Measurements from ENCODE around the gene MYO1D.

Gene MYO1D

GRCh38 chr17:32609085-32609484 is 267.8 kb downstream of the MYO1D start:
- peaks cover 5% of the 10 kb centered on the region for H3K4me1 Mint-ChIP-seq (ENCODE audit: low read depth)
- H3K36me3 Mint-ChIP-seq (ENCODE audit: low read depth): no peaks in the 10 kb centered on the region
- H3K9me3 Mint-ChIP-seq: no peaks in the 10 kb centered on the region
- peaks cover 13% of the 10 kb centered on the region for H3K27me3 Mint-ChIP-seq (ENCODE audit: low read depth)
- no peak overlapping the region for H3K27ac Mint-ChIP-seq
- H3K4me3 Mint-ChIP-seq: no peak overlapping the region

GRCh38 chr17:32608267-32608666 is 268.7 kb downstream of the MYO1D start:
- Mint-ChIP-seq H3K27me3 (ENCODE audit: low read depth) (peaks cover 14% of the 10 kb centered on the region), H3K4me3 (no peak overlapping the region), H3K36me3 (ENCODE audit: low read depth) (no peaks in the 10 kb centered on the region), H3K9me3 (no peaks in the 10 kb centered on the region), H3K27ac (no peak overlapping the region), H3K4me1 (ENCODE audit: low read depth) (peaks cover 5% of the 10 kb centered on the region)

GRCh38 chr17:32604966-32605365 is 272.0 kb downstream of the MYO1D start:
- H3K27ac Mint-ChIP-seq: no peak overlapping the region
- H3K4me3 Mint-ChIP-seq: no peak overlapping the region
- no peaks in the 10 kb centered on the region for H3K36me3 Mint-ChIP-seq (ENCODE audit: low read depth)
- peaks cover 5% of the 10 kb centered on the region for H3K4me1 Mint-ChIP-seq (ENCODE audit: low read depth)
- H3K27me3 Mint-ChIP-seq (ENCODE audit: low read depth): peaks cover 17% of the 10 kb centered on the region
- H3K9me3 Mint-ChIP-seq: no peaks in the 10 kb centered on the region

- H3K27ac Mint-ChIP-seq: no peak overlapping the region
- no peaks in the 10 kb centered on the region for H3K9me3 Mint-ChIP-seq
- H3K27me3 Mint-ChIP-seq (ENCODE audit: low read depth): peaks cover 10% of the 10 kb centered on the region
- H3K36me3 Mint-ChIP-seq (ENCODE audit: low read depth): no peaks in the 10 kb centered on the region
- H3K4me3 Mint-ChIP-seq: no peak overlapping the region
- no peaks in the 10 kb centered on the region for H3K4me1 Mint-ChIP-seq (ENCODE audit: low read depth)
Observed at GRCh38 chr17:32602396-32602795, 274.5 kb downstream of the MYO1D start.

- H3K4me3 Mint-ChIP-seq: no peak overlapping the region
- no peaks in the 10 kb centered on the region for H3K9me3 Mint-ChIP-seq
- peaks cover 9% of the 10 kb centered on the region for H3K27me3 Mint-ChIP-seq (ENCODE audit: low read depth)
- no peaks in the 10 kb centered on the region for H3K36me3 Mint-ChIP-seq (ENCODE audit: low read depth)
- no peak overlapping the region for H3K27ac Mint-ChIP-seq
- H3K4me1 Mint-ChIP-seq (ENCODE audit: low read depth): no peaks in the 10 kb centered on the region
Observed at GRCh38 chr17:32601866-32602265, 275.1 kb downstream of the MYO1D start.

GRCh38 chr17:32596628-32597027 is 280.3 kb downstream of the MYO1D start:
- Mint-ChIP-seq H3K36me3 (ENCODE audit: low read depth) (no peaks in the 10 kb centered on the region), H3K9me3 (no peaks in the 10 kb centered on the region), H3K4me3 (no peak overlapping the region), H3K4me1 (ENCODE audit: low read depth) (peaks cover 2% of the 10 kb centered on the region), H3K27ac (no peak overlapping the region), H3K27me3 (ENCODE audit: low read depth) (peaks cover 2% of the 10 kb centered on the region)

GRCh38 chr17:32596206-32596605 is 280.7 kb downstream of the MYO1D start:
- no peak overlapping the region for H3K4me3 Mint-ChIP-seq
- H3K27me3 Mint-ChIP-seq (ENCODE audit: low read depth): no peaks in the 10 kb centered on the region
- H3K9me3 Mint-ChIP-seq: no peaks in the 10 kb centered on the region
- no peaks in the 10 kb centered on the region for H3K36me3 Mint-ChIP-seq (ENCODE audit: low read depth)
- H3K27ac Mint-ChIP-seq: no peak overlapping the region
- H3K4me1 Mint-ChIP-seq (ENCODE audit: low read depth): peaks cover 2% of the 10 kb centered on the region

GRCh38 chr17:32593003-32593402 is 283.9 kb downstream of the MYO1D start:
- no peaks in the 10 kb centered on the region for H3K36me3 Mint-ChIP-seq (ENCODE audit: low read depth)
- H3K27ac Mint-ChIP-seq: no peak overlapping the region
- H3K4me3 Mint-ChIP-seq: no peak overlapping the region
- no peaks in the 10 kb centered on the region for H3K9me3 Mint-ChIP-seq
- H3K27me3 Mint-ChIP-seq (ENCODE audit: low read depth): no peaks in the 10 kb centered on the region
- H3K4me1 Mint-ChIP-seq (ENCODE audit: low read depth): peaks cover 2% of the 10 kb centered on the region

- Mint-ChIP-seq H3K36me3 (ENCODE audit: low read depth) (no peaks in the 10 kb centered on the region), H3K4me3 (no peak overlapping the region), H3K4me1 (ENCODE audit: low read depth) (peaks cover 2% of the 10 kb centered on the region), H3K27me3 (ENCODE audit: low read depth) (no peaks in the 10 kb centered on the region), H3K9me3 (no peaks in the 10 kb centered on the region), H3K27ac (no peak overlapping the region)
Observed at GRCh38 chr17:32591405-32591804, 285.5 kb downstream of the MYO1D start.

GRCh38 chr17:32590974-32591373 is 285.9 kb downstream of the MYO1D start:
- Mint-ChIP-seq H3K27me3 (ENCODE audit: low read depth) (no peaks in the 10 kb centered on the region), H3K36me3 (ENCODE audit: low read depth) (no peaks in the 10 kb centered on the region), H3K27ac (no peak overlapping the region), H3K4me3 (no peak overlapping the region), H3K9me3 (no peaks in the 10 kb centered on the region), H3K4me1 (ENCODE audit: low read depth) (no peaks in the 10 kb centered on the region)

- H3K9me3 Mint-ChIP-seq: peaks cover 3% of the 10 kb centered on the region
- no peak overlapping the region for H3K4me3 Mint-ChIP-seq
- H3K27me3 Mint-ChIP-seq (ENCODE audit: low read depth): no peaks in the 10 kb centered on the region
- H3K27ac Mint-ChIP-seq: no peak overlapping the region
- H3K4me1 Mint-ChIP-seq (ENCODE audit: low read depth): no peaks in the 10 kb centered on the region
- no peaks in the 10 kb centered on the region for H3K36me3 Mint-ChIP-seq (ENCODE audit: low read depth)
Observed at GRCh38 chr17:32588982-32589381, 287.9 kb downstream of the MYO1D start.

- Mint-ChIP-seq H3K27ac (no peak overlapping the region), H3K9me3 (peaks cover 9% of the 10 kb centered on the region), H3K4me1 (ENCODE audit: low read depth) (no peaks in the 10 kb centered on the region), H3K4me3 (no peak overlapping the region), H3K36me3 (ENCODE audit: low read depth) (no peaks in the 10 kb centered on the region), H3K27me3 (ENCODE audit: low read depth) (peaks cover 3% of the 10 kb centered on the region)
Observed at GRCh38 chr17:32588135-32588534, 288.8 kb downstream of the MYO1D start.

GRCh38 chr17:32586666-32587065 is 290.3 kb downstream of the MYO1D start:
- H3K9me3 Mint-ChIP-seq: peaks cover 17% of the 10 kb centered on the region
- H3K27me3 Mint-ChIP-seq (ENCODE audit: low read depth): peaks cover 3% of the 10 kb centered on the region
- H3K36me3 Mint-ChIP-seq (ENCODE audit: low read depth): peaks cover 3% of the 10 kb centered on the region
- no peak overlapping the region for H3K27ac Mint-ChIP-seq
- no peak overlapping the region for H3K4me3 Mint-ChIP-seq
- H3K4me1 Mint-ChIP-seq (ENCODE audit: low read depth): no peaks in the 10 kb centered on the region

GRCh38 chr17:32584792-32585191 is 292.1 kb downstream of the MYO1D start:
- Mint-ChIP-seq H3K9me3 (peaks cover 27% of the 10 kb centered on the region), H3K36me3 (ENCODE audit: low read depth) (peaks cover 5% of the 10 kb centered on the region), H3K27ac (no peak overlapping the region), H3K4me1 (ENCODE audit: low read depth) (no peaks in the 10 kb centered on the region), H3K27me3 (ENCODE audit: low read depth) (peaks cover 3% of the 10 kb centered on the region), H3K4me3 (no peak overlapping the region)

GRCh38 chr17:32583053-32583452 is 293.9 kb downstream of the MYO1D start:
- peaks cover 3% of the 10 kb centered on the region for H3K27me3 Mint-ChIP-seq (ENCODE audit: low read depth)
- no peak overlapping the region for H3K27ac Mint-ChIP-seq
- no peak overlapping the region for H3K4me3 Mint-ChIP-seq
- no peaks in the 10 kb centered on the region for H3K4me1 Mint-ChIP-seq (ENCODE audit: low read depth)
- peaks cover 27% of the 10 kb centered on the region for H3K9me3 Mint-ChIP-seq
- H3K36me3 Mint-ChIP-seq (ENCODE audit: low read depth): peaks cover 5% of the 10 kb centered on the region

- H3K36me3 Mint-ChIP-seq (ENCODE audit: low read depth): peaks cover 1% of the 10 kb centered on the region
- H3K9me3 Mint-ChIP-seq: peaks cover 3% of the 10 kb centered on the region
- peaks cover 5% of the 10 kb centered on the region for H3K27me3 Mint-ChIP-seq (ENCODE audit: low read depth)
- H3K27ac Mint-ChIP-seq: no peak overlapping the region
- peaks cover 5% of the 10 kb centered on the region for H3K4me1 Mint-ChIP-seq (ENCODE audit: low read depth)
- H3K4me3 Mint-ChIP-seq: no peak overlapping the region
Observed at GRCh38 chr17:32575852-32576251, 301.1 kb downstream of the MYO1D start.

Measured in T-helper 1 cell treated with Interleukin-12 subunit alpha and Interleukin-12 subunit beta and Interleukin-4 antibody, amounts not matched to agents 30 μg/mL and 1 μg/mL, for 36 hours (primary cell).